GM19324 (cell line): ENCODE measurements around the gene SUSD6.
"Not testable (repeated sequence)": the region's sequence is repeated elsewhere in the genome, so short reads cannot be mapped to it uniquely, and the experiment has no call there.

ENCODE experiments used
- ATAC-seq: cut with Tn5 transposase; IDR thresholded peaks from one replicate; pipeline ENCODE4 v1.9.1; 2021; ENCODE audit warnings: mild to moderate bottlenecking, moderate library complexity; ENCODE audit not compliant: unreplicated experiment, low FRiP score

SUSD6 gene

GRCh38 chr14:69692594-69692993 lies 81.2 kb downstream of the SUSD6 start:
- ATAC-seq = no peak

GRCh38 chr14:69693145-69693544 lies 81.7 kb downstream of the SUSD6 start:
- no peak for ATAC-seq

- ATAC-seq = no peak
Observed at GRCh38 chr14:69693801-69694729, 82.7 kb downstream of the SUSD6 start.

- ATAC-seq = no peak
Observed at GRCh38 chr14:69694730-69695281, 83.4 kb downstream of the SUSD6 start.

GRCh38 chr14:69695322-69696203 lies 84.2 kb downstream of the SUSD6 start:
- ATAC-seq = no peak

- ATAC-seq = no peak
Observed at GRCh38 chr14:69696204-69696527, 84.8 kb downstream of the SUSD6 start.

- no peak for ATAC-seq
Observed at GRCh38 chr14:69696633-69697557, 85.5 kb downstream of the SUSD6 start.

GRCh38 chr14:69698572-69698971 lies 87.2 kb downstream of the SUSD6 start:
- no peak for ATAC-seq

GRCh38 chr14:69699243-69699642 lies 87.8 kb downstream of the SUSD6 start:
- ATAC-seq = not testable (repeated sequence)

- no peak for ATAC-seq
Observed at GRCh38 chr14:69699748-69700303, 88.4 kb downstream of the SUSD6 start.

- no peak for ATAC-seq
Observed at GRCh38 chr14:69700575-69700974, 89.2 kb downstream of the SUSD6 start.

- ATAC-seq = no peak
Observed at GRCh38 chr14:69701291-69701690, 89.9 kb downstream of the SUSD6 start.

- ATAC-seq = no peak
Observed at GRCh38 chr14:69701857-69702256, 90.5 kb downstream of the SUSD6 start.

- ATAC-seq = no peak
Observed at GRCh38 chr14:69703047-69704039, 91.9 kb downstream of the SUSD6 start.

GRCh38 chr14:69704319-69704718 lies 92.9 kb downstream of the SUSD6 start:
- no peak for ATAC-seq

- ATAC-seq = no peak
Observed at GRCh38 chr14:69705706-69706105, 94.3 kb downstream of the SUSD6 start.

- no peak for ATAC-seq
Observed at GRCh38 chr14:69708049-69708448, 96.7 kb downstream of the SUSD6 start.
